GM18909 (cell line): ENCODE data around the gene SH2B3.

Source experiments
- ATAC-seq: cut with Tn5 transposase; IDR thresholded peaks from one replicate; pipeline ENCODE4 v1.9.1; 2021; ENCODE audit warnings: mild to moderate bottlenecking; ENCODE audit not compliant: unreplicated experiment, poor library complexity

The SH2B3 gene

DNA sequence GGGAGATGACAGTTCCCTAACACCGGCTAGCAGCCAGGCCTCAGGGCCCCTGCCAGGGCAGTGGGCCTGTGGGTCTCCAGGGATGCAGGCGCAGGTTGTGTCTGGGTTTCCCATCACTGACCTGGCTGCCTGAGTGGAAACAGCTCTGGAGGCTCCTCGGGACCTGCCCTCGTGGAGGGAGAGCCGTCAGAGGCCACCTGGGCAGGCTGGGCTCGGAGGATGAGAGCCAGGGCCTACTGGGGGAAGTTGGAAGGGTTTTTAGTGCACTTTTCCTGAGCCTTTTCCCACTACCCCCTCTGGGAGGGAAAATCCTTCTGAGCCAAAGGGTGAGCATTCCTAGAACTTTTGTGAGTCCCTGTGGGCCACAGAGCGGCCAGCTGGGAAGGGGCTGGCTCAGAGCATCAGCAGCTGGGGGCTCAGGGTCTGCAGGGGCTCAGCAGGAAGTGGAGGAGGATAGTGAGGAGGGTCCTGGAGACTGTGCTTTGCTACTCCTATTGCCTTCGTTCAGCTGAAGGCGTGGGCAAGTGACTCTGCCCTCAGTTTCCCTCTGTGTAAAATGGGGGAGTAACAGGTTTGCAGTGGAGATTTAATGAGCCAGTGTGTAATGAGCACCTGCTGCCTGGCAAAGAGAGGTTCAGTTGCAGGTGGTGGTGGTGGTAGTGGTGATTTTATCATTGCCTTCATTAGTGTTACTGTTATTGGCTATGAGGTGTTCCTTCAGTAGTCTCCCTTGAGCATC is 1.8 kb downstream of the SH2B3 start:
- no peak for ATAC-seq

DNA sequence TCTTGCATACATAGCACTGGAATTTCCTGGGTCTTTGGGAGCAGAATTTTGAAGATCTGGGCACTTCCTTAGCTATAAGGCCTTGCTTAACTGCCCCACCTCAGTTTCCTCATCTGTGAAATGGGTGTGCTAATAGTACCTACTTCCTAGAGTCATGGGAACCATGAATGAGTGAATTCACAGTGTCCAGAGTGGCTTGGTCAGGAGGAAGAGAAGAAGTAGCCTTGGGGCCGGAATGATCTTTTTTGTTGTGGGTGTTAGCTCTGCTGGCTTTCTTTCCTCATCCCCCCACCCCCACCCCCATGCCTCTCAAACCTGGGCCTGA is 2.4 kb downstream of the SH2B3 start:
- ATAC-seq: no peak

DNA sequence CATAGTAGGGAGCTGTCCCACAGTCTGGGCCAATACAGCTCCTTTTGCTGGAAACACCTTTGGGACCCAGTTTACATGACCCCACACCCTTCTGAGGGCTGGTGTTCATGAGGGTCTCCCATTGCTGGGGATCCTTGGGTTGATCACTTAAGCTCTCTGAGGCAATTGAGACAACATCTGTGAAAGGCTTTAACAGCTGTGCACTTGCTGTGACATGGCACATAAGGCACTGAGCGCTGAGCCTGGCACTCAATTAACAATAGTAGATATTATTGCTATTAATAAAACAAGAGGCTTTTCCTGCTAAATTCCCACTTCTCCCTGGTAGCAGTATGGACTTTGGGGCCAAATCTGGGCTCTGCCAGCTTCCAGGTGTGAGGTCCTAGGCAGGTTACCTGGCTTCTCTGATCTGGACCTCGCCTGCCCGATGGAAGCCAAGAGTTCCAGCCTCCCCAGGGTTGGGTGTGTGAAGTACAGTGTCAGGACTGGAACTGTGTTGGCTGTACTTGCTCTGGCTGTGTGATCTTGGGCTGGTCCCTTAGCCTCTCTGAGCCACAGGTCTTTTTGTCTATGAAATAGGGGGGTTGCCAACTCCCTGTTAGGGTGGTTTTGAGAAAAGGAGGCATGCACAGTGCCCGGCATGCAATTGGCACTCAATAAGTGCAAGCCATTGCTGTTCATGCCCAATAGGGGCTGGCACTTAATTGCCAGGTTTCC is 3.1 kb downstream of the SH2B3 start:
- ATAC-seq: no peak

DNA sequence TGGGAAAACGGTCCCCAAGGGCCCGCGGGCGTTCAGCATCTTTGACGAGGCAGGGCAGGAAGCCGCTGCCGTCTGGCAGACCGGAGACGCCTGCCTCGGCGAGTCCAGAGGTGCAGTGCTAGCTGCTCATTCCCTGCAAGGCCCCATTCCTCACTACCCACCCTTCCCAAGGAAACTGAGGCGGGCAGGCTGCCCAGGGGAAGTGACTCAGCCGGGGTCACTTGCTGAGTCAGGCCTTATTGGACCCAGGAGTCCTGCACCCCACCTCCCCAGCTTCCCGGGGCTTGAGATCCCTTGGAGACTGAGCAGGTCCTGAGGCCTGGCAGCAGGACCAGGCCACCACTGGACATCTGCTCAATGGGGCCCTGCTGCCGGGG is 3.7 kb downstream of the SH2B3 start:
- ATAC-seq: no peak

DNA sequence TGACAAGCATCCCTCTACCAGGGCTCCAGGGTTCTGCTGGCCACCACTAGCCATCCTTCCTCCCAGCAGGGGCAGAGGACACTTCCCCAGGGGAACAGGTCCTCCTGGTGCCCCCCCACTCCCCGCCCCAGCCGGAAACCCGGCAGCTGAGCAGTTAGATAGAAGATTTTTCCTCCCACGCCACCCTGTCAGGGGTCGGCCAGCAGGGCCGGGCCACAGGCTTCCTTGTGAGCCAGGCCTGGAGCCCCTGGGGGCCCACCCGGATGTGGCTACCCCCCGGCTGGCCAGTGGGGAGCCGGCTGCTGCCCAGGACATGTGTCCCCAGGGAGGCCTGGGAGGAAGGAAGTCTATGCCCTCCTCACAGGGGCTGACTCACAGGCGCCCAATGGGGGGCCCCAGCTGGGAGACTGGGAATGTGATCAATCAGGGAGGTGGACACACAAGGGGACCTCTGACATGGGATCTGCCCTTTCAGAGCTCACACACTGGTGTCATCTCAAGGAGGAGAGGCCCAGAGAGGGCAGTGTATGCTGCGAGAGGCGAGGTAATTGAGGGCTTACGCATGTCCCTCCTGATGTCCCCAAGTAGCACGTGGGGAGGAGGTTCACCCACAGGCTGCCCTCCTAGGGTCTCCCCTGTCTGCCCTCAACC is 4.2 kb downstream of the SH2B3 start:
- no peak for ATAC-seq

DNA sequence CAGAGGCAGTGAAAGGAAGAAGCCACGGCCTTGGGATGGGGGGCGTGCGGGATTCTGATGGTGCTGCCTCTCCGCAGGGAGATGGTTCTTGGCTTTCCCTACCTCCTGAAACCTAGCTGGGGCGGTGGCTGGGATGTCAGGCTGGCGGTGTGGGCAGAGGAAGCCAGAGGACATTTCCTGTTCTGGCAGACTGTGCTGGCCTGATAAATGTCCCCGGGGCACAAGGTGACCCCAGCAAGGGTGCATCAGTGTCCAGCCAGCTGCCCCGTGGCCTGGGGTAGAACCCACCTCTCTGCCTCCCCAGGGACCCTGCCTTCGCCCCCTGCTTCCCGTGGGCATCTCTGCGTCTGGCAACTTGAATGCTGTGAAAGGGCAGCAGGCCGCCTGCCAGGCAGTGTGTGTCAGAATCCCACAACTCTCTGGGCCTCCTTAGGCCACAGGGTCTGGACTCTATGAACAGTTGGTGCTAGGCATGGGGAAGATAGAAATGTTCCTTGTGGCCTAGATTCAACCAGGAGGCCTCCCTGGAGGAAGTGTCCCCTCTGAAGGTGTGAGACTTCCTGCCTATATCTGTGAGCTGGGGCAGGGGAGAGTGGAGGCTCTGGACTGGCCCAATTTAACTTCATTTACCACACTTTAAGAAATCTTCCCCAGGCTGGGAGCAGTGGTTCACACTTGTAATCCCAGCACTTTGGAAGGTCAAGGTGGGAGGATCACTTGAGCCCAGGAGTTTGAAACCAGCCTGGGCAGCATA is 4.9 kb downstream of the SH2B3 start:
- no peak for ATAC-seq

DNA sequence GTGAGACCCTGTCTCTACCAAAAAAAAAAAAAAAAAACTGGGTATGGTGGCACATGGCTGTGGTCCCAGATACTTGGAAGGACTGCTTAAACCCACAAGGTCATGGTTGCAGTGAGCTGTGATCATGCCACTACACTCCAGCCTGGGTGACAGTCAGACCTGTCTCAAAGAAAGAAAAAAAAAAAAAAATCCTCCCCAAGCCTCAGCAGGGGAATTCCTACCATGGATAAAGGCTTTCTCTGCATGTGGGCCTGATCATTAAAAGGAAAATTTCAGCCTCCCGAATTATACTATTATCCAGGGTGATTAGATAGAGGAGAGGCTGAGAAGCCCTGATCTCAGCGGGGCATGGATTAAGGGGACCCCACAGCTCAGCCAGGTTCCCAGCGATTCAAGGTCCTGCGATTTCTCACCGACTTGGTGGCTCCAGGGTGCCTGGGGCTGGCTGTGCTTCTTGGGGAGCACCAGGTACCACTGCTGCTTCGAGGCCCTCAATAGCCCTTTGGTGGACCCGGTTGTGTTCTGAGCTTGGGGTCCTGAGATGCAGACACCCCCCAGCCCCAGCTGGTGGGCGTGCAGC is 5.6 kb downstream of the SH2B3 start:
- no peak for ATAC-seq

DNA sequence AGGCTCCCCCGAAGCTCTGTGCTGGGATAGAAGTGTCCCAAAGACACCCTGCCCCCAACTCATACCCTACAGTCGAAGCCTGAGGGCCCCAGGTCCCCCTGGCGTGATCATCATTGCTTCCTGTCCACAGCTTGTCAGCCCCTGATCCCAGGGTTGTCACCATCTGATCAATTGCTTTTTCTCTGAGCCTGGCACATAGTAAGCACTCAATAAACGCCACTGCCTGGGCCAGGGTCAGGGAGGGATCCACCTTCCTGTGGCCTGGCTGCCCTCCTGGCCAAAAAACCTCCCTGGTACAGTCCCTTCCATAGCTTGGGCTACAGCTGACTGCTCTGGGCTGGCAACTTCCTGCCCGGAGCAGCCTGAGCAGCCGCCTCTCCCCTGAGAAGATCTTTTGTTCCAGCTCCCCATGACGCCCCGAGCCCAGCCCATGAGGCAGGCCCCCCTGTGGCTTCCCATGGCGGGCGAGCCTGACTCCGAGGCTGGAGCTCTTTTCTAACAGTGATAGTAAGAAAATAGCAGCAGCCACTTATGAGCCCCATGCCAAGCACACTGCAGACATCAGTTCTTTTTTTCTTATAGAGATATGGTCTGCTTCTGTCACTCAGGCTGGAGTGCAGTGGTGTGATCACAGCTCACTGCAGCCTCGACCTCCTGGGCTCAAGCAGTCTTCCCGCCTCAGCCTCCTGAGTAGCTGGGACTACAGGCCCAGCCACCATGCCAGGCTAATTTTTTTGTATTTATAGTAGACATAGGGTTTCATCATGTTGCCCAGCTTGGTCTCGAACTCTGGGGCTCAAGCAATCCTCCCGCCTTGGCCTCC is 6.5 kb downstream of the SH2B3 start:
- ATAC-seq: no peak

DNA sequence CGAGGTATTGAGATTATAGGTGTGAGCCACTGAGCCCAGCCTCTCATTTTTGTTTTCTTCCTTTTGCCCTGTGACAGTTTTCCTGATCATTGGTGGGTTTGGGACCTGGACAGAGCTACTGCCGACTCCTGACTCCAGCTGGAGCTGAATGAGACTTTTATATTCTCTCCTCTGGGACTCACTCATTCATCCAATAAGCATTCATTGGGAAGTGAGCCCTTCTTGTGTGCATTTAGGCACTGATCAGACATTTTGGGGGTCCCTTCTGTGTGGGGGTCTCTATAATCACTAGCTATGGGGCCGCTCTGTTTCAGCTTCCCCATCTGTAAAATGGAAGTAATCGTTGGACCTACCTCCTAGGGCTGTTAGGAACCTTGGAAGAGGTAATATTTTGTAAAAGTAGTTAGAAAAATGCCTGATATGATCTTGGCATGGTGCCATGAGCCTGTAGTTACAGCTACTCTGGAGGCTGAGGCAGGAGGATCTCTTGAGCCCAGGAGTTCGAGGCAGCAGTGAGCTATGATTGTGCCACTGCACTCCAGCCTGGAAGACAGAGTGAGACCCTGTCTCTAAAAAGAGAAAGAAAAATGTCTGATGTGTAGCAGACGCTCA is 7.2 kb downstream of the SH2B3 start:
- ATAC-seq: no peak

DNA sequence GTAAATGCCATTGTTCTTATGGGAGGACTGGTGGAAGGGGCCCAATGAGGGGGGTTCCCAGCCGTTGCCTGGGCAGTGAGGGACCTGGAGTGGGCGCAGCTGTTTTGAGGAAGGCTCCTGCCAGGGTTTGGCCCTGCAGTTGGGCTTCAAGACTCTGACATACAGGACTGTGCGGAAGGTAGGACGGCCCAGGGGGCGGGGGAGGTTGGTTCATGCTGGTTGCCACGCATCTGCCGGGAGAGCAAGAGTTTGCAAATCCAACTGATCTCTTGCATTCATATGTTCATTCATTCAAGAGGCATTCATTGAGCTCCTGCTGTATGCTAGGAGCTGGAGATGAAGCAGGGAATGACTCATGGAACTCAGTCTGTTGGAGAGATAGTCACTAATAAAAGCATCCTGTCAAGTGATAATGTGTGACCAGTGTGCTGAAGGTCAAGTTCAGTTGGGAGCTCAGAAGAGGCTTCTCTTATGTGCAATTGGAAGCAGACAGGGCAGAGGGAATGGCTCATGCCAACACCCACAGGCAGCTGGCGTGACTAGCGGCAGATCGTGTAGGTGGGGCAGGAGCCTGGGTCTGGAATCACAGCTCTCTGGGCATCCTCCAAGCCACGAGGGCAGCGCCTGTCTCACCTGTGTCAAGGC is 7.8 kb downstream of the SH2B3 start:
- ATAC-seq: no peak

DNA sequence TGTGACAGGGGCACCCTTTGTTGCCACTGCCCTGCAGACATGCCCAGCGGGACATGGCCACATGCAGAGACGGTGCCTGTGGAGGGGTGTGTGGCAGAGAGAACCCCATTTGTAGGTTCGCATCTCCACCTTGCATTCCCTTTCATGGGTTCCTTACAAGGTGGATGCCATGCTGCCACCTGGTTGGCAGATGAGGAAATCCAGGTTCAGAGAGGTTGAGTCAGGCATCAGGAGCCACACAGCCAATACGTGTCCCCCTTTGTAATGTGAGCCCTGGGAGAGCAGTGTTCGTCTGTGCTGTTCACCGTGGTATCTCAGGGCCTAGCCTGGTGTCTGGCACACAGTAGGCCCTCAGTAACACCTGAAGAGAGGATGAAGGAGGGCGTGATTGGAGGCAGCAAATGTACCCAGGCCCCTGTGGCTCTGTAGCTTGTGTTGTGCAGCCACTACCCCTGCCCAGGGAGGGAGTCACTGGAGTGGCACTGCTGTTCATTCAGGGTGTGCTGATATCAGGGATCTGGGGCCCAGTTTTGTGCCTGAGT is 9.1 kb downstream of the SH2B3 start:
- no peak for ATAC-seq

DNA sequence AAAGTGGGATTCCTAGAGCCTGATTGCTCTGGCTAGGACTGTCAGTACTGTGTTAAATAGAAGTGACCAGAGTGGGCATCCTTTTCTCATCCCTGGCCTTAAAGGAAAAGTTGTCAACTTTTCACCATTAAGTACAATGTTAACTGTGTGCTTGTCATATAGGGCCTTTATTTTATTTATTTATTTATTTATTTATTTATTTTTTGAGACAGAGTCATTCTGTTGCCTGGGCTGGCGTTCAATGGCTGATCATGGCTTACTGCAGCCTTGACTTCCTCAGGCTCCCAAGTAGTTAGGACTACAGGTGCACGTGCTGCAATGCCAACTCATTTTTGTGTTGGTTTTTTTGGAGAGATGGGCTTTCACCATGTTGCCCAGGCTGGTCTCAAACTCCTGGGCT is 11.6 kb downstream of the SH2B3 start:
- no peak for ATAC-seq

DNA sequence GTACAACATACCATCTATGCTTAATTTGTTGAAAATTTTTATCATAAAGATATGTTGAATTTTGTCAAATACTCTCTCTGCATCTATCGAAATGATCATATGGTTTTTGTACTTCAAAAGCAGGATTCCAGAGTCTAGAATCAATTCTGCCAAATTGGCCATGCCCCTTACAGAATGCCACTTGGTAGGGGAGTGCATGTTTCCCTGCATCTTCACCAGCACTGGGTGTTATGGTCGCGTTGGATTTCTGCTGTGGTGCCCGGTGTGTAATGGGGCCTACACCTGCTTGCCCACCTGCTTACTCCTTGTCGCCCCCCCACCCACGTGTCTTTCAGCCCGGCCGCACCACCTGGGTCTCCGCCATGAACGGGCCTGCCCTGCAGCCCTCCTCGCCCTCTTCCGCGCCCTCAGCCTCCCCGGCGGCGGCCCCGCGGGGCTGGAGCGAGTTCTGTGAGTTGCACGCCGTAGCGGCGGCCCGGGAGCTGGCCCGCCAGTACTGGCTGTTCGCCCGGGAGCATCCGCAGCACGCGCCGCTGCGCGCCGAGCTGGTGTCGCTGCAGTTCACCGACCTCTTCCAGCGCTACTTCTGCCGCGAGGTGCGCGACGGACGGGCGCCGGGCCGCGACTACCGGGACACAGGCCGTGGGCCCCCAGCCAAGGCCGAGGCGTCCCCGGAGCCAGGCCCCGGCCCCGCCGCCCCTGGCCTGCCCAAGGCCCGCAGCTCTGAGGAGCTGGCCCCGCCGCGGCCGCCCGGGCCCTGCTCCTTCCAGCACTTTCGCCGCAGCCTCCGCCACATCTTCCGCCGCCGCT is 12.3 kb downstream of the SH2B3 start:
- no peak for ATAC-seq

DNA sequence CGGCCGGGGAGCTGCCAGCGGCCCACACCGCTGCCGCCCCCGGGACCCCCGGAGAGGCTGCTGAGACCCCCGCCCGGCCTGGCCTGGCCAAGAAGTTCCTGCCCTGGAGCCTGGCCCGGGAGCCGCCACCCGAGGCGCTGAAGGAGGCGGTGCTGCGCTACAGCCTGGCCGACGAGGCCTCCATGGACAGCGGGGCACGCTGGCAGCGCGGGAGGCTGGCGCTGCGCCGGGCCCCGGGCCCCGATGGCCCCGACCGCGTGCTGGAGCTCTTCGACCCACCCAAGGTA is 12.8 kb downstream of the SH2B3 start:
- ATAC-seq: no peak

DNA sequence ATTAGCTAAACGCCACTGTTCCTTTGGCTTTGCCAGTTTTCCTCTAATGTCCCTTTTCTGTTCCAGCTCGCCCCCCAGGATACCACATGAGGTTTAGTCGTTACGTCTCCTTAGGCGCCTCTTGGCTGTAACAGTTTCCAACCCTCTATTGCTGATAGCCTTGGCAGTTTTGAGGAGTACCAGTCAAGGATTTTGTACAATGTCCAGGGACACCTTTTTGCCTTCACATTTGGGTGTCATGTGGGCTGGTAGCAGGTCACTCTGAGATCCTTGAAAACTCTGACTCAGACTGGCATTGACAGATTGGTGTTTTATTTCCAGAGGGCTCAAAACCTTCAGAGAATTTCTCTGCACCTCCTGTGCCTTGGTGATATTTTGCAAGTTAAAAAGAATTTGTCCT is 14.1 kb downstream of the SH2B3 start:
- ATAC-seq: no peak

DNA sequence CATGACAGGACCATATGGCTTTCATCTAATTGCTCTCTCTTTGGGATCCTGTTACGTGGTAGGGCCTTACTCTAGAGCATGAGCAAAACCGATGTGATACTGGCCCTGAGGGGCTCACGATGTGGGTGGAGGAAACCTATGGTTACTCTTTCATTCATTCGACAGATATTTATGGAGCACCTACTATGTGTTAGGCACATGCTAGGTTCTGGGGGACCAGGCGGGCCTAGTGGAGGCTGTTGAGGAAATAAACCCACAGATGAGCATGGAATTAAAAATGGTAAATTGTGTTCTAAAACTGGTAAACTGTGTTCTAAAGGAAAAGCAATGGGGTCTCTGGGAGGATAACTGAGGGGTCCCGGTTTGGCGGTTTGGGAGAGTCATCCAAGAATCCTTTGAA is 14.8 kb downstream of the SH2B3 start:
- ATAC-seq: no peak

DNA sequence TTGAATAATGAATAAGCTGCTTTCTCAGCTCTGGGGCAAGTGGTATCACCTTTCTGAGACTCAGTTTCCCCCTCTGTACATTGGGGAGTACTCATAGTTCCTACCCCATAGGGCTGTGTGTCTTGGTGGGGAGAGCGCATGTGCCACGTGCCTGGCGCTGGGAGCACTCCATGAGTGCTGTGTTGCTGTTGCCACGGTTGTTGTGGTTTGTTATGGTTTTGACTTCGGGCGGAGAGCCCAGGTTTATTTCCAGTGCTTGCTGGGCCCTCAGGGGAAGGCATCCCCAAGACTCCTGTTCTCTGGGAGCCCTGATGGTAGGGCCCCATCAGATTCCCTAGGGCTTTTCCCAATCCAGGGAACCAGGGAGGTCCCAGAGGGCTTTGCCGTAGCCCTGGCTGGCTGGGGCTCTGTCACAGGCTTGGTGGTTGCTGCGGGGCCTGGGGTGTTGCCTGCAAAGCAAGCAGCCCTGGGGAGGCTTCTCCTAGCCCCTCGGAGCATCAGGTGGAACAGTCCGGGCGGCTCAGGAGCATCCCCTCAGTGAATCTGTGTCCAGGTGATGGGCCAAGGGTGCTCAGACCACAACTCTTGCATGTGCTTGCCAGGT is 18.6 kb downstream of the SH2B3 start:
- no peak for ATAC-seq

DNA sequence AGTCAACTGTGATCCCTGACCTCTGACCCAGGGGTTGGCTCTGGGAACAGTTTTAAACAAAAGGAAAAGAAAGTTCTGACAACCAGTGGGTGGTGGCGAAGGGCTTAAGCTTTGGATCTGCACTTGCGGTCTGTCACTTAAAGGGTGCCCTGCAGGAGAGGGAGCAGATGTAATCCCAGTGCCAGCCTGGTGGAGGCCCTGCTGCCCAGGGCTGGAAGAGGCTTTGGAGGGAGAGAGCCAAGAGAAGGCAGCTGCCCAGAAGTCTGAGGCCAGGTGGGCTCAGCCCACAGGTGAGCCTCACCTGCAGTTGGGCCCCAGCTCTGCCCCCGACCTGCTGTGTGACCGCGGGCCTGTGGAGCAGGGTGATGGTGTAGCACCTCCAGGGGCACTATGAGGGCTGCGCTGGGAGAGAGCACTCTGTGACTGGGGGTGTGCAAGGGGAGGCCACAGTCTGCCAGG is 19.1 kb downstream of the SH2B3 start:
- ATAC-seq: no peak
